ENCODE results near the gene NINJ1. TPM values are rescaled to one million over a fixed set of nuclear protein-coding genes. Genes with fewer than 3 reads are reported as not detected.

The NINJ1 gene
- total and polyA plus RNA-seq, 2 of the 13 experiments (the other 11 are each of a cell fraction or from before 2014, with no cell fraction given) = 81.2 to 92.1 TPM

DNA sequence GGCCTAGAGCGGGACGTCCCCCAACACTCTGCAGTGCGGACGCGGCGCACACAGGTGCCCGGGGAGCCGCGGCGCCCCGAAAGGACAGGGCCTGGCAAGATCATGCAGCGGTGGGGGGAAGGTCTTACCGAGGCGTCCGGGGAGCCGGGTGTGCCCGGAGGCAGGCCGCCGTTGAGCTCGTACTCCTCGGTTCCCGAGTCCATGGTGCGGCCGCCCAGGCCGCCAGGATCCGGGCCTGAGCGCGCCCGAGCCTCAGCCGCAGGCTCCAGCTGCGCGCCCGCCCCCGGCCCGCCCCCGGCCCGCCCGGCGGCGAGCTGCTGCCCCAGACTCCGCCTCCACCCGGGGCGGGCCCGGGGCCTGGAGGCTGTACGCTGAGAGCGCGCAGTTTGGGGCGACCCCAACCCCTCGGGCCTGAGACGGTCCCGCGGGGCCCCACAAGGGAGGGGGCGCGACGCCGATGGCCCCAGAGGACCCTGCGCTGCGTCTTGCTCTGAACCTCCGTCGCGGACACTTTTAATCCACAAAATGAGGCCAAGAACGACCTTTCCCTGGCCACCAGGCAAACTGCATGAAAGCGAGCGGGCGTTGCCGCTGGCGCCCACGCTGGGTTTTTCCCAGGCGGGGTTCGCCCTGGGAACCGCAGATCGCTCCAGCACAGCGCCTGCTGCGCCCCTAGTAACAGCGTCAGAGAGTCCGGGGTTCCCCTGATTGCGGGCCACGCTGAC lies at the start of gene NINJ1 (continued):
- TF ChIP-seq, protein P1, sequence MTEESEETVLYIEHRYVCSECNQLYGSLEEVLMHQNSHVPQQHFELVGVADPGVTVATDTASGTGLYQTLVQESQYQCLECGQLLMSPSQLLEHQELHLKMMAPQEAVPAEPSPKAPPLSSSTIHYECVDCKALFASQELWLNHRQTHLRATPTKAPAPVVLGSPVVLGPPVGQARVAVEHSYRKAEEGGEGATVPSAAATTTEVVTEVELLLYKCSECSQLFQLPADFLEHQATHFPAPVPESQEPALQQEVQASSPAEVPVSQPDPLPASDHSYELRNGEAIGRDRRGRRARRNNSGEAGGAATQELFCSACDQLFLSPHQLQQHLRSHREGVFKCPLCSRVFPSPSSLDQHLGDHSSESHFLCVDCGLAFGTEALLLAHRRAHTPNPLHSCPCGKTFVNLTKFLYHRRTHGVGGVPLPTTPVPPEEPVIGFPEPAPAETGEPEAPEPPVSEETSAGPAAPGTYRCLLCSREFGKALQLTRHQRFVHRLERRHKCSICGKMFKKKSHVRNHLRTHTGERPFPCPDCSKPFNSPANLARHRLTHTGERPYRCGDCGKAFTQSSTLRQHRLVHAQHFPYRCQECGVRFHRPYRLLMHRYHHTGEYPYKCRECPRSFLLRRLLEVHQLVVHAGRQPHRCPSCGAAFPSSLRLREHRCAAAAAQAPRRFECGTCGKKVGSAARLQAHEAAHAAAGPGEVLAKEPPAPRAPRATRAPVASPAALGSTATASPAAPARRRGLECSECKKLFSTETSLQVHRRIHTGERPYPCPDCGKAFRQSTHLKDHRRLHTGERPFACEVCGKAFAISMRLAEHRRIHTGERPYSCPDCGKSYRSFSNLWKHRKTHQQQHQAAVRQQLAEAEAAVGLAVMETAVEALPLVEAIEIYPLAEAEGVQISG (CRISPR knock-in tag; IDR thresholded peaks at IDR 0.05) = no peak; the same call in none of the 2 replicates
- TF ChIP-seq ELF1 (CRISPR knock-in tag; IDR thresholded peaks at IDR 0.05) = no peak
- TF ChIP-seq, protein P2, sequence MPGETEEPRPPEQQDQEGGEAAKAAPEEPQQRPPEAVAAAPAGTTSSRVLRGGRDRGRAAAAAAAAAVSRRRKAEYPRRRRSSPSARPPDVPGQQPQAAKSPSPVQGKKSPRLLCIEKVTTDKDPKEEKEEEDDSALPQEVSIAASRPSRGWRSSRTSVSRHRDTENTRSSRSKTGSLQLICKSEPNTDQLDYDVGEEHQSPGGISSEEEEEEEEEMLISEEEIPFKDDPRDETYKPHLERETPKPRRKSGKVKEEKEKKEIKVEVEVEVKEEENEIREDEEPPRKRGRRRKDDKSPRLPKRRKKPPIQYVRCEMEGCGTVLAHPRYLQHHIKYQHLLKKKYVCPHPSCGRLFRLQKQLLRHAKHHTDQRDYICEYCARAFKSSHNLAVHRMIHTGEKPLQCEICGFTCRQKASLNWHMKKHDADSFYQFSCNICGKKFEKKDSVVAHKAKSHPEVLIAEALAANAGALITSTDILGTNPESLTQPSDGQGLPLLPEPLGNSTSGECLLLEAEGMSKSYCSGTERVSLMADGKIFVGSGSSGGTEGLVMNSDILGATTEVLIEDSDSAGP (CRISPR knock-in tag; IDR thresholded peaks at IDR 0.05; ENCODE audit: borderline replicate concordance) = 0 out of 2 replicates have a peak, but pooled peaks have one; percentile 41
- no peak for TF ChIP-seq ATRX (CRISPR knock-in tag; IDR thresholded peaks at IDR 0.05; ENCODE audit: borderline replicate concordance)
- 0 out of 2 replicates have a peak, but pooled peaks have one; percentile 33 for TF ChIP-seq ZNF747 (CRISPR knock-in tag; IDR thresholded peaks at IDR 0.05; ENCODE audit: borderline replicate concordance)
- TF ChIP-seq PHF20 (CRISPR knock-in tag; IDR thresholded peaks at IDR 0.05) = peak; percentile 33; the same call in 1 of the 2 replicates
- TF ChIP-seq AGO2 (optimal IDR thresholded peaks at IDR 0.05; ENCODE audit: low read depth, low read length) = peak; percentile 48
- TF ChIP-seq ZNF564 (CRISPR knock-in tag; IDR thresholded peaks at IDR 0.05) = peak; percentile 71
- no peak for TF ChIP-seq MATR3 (CRISPR knock-in tag; IDR thresholded peaks at IDR 0.05)
- no peak for TF ChIP-seq ARID2 (CRISPR knock-in tag; IDR thresholded peaks at IDR 0.05; ENCODE audit: borderline replicate concordance)
- TF ChIP-seq CAMTA2 (CRISPR knock-in tag; IDR thresholded peaks at IDR 0.05; ENCODE audit: borderline replicate concordance) = no peak
- no peak for TF ChIP-seq ZNF567 (CRISPR knock-in tag; IDR thresholded peaks at IDR 0.05; ENCODE audit: borderline replicate concordance)
- TF ChIP-seq ZNF557 (CRISPR knock-in tag; IDR thresholded peaks at IDR 0.05) = no peak
- peak; percentile 5 for TF ChIP-seq HNRNPK (IDR thresholded peaks at IDR 0.05; ENCODE audit: low read depth, low read length, poor library complexity, severe bottlenecking)
- peak; percentile 66 for TF ChIP-seq PTBP1 (IDR thresholded peaks at IDR 0.05; ENCODE audit: low read depth, low read length, poor library complexity, severe bottlenecking)
- no peak; the same call in 1 of the 2 replicates for TF ChIP-seq HOXA5 (CRISPR knock-in tag; IDR thresholded peaks at IDR 0.05)
- peak; percentile 24; the same call in 1 of the 2 replicates for TF ChIP-seq GATAD2A (CRISPR knock-in tag; IDR thresholded peaks at IDR 0.05)
- no peak for TF ChIP-seq ZNF652 (CRISPR knock-in tag; IDR thresholded peaks at IDR 0.05; ENCODE audit: borderline replicate concordance, low read depth)
- 0 out of 2 replicates have a peak, but pooled peaks have one; percentile 37 for TF ChIP-seq ZNF703 (CRISPR knock-in tag; IDR thresholded peaks at IDR 0.05; ENCODE audit: borderline replicate concordance)
- TF ChIP-seq, protein P3, sequence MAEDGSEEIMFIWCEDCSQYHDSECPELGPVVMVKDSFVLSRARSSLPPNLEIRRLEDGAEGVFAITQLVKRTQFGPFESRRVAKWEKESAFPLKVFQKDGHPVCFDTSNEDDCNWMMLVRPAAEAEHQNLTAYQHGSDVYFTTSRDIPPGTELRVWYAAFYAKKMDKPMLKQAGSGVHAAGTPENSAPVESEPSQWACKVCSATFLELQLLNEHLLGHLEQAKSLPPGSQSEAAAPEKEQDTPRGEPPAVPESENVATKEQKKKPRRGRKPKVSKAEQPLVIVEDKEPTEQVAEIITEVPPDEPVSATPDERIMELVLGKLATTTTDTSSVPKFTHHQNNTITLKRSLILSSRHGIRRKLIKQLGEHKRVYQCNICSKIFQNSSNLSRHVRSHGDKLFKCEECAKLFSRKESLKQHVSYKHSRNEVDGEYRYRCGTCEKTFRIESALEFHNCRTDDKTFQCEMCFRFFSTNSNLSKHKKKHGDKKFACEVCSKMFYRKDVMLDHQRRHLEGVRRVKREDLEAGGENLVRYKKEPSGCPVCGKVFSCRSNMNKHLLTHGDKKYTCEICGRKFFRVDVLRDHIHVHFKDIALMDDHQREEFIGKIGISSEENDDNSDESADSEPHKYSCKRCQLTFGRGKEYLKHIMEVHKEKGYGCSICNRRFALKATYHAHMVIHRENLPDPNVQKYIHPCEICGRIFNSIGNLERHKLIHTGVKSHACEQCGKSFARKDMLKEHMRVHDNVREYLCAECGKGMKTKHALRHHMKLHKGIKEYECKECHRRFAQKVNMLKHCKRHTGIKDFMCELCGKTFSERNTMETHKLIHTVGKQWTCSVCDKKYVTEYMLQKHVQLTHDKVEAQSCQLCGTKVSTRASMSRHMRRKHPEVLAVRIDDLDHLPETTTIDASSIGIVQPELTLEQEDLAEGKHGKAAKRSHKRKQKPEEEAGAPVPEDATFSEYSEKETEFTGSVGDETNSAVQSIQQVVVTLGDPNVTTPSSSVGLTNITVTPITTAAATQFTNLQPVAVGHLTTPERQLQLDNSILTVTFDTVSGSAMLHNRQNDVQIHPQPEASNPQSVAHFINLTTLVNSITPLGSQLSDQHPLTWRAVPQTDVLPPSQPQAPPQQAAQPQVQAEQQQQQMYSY (CRISPR knock-in tag; IDR thresholded peaks at IDR 0.05) = peak; percentile 76
- peak; percentile 41; the same call in 1 of the 2 replicates for TF ChIP-seq ZNF678 (CRISPR knock-in tag; IDR thresholded peaks at IDR 0.05)
